ENCODE results near the gene HRC. TPM values are rescaled to one million over a fixed set of nuclear protein-coding genes. Genes with fewer than 3 reads are reported as not detected.

The HRC gene
- total RNA-seq, 1 donor from 2014 or later, result not detected

DNA sequence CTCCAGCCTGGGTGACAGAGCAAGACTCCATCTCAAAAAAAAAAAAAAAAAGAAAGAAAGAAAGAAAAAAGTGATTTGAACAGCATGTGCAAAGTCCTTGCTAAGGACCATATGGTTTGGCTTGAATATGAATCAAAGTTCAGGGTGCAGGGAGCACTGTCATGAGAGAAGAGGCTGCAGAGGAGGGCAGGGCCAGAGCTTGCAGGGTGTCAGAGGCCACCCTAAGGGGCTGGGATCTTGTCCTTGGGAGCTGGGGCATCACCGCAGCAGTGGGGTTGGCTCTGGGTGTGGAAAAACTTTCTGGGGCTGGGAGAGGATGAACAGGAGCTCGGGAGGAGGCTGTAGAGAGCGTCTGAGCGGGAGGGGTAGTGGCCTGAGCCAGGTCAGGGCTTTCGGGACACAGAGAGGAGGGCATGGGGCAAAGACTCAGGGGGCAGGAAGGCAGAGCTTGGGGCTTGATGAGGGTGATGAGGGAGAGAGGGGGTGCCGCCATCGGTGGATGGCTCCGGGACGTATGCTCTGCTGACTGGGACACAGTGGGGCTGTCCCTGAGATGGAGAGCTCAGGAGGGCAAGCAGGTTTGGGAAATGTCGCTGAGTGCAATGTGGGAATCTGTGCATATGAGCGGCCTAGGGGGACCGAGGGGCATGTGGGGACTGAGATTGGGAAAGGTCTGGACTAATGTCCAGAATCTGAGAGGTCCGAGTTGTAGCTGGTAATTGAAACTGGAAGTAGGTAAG is 5.4 kb upstream of the HRC start:
- no peak for DNase-seq (ENCODE audit: low read depth)
- no peak overlapping the region for H3K4me3 ChIP-seq (ENCODE audit: low read depth, low read length)
- TF ChIP-seq, protein P1, sequence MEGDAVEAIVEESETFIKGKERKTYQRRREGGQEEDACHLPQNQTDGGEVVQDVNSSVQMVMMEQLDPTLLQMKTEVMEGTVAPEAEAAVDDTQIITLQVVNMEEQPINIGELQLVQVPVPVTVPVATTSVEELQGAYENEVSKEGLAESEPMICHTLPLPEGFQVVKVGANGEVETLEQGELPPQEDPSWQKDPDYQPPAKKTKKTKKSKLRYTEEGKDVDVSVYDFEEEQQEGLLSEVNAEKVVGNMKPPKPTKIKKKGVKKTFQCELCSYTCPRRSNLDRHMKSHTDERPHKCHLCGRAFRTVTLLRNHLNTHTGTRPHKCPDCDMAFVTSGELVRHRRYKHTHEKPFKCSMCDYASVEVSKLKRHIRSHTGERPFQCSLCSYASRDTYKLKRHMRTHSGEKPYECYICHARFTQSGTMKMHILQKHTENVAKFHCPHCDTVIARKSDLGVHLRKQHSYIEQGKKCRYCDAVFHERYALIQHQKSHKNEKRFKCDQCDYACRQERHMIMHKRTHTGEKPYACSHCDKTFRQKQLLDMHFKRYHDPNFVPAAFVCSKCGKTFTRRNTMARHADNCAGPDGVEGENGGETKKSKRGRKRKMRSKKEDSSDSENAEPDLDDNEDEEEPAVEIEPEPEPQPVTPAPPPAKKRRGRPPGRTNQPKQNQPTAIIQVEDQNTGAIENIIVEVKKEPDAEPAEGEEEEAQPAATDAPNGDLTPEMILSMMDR (conservative IDR thresholded peaks at IDR 0.05; ENCODE audit: low read depth, low read length), result no peak

DNA sequence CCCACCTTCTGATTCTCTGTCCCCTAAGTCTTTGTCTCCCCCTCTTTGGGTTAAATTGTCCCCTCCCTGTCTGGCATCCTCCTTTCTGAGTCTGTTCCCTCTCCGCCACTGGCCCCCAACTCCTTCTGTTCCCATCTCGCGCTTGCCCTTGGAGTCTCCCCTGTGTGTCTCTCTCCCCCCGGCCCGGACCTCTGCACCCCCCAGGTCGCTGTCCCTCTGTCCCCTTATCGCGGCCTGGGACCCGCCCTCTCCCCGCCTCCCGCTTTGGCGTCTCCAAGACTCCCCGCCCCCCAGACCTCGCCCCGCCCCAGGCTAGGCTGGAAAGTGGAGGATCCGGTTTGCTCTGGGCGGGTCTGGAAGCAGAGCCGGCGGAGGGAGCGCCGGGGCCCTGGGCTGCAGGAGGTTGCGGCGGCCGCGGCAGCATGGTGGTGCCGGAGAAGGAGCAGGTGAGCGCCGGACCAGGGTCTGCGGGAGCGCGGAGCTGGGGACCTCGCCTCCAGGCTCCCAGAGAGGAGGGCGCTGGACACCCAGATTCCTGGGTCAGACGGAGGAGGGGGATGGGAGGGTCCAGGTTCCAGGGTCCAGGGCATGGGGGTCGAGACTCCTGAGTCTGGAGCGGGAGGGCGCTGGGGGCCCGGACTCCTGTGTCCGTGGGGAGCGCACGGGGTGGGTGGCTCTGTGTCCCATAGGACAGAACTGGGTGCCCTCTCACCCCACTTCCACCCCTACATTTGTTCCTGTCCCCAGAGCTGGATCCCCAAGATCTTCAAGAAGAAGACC is 2.4 kb upstream of the HRC start, which contains the start of gene TRPM4:
Gene TRPM4, plus strand, starts transcription at position 348 of the 780 bp plus-strand sequence. Its CDS starts 75 bp downstream, at position 423.
- H3K4me3 ChIP-seq (ENCODE audit: low read depth, low read length), result peak within 1 kb of the TSS; percentile 95
- TF ChIP-seq, protein P1 (conservative IDR thresholded peaks at IDR 0.05; ENCODE audit: low read depth, low read length), result no peak
- no peak for DNase-seq (ENCODE audit: low read depth)

DNA sequence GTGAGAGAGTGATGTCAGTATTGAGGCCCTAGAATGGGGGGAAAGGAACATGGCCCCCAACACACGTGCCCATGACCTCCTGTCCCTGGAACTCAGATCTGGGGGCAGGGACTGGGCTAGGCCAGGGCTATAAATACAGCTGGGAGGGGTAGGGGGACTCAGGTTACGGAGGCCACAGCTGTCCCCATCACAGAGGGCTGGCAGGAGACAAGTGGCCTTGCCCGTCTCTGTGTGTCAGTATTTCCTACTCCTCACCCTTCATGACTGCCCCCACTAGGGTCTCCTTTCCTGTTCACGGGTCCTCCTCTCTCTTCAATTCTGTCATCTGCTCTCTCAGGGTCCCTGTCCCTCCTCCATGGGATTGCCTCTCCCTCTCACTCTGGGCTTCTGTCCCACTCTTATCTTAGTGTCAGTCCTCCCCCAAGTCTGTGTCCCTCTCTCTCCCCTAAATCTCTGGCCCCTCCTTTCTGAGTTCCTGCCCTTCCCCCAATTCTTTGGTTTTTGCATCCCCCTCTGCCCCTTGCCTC is 687 bp upstream of the HRC start:
- DNase-seq (ENCODE audit: low read depth), result no peak
- no peak overlapping the region for H3K4me3 ChIP-seq (ENCODE audit: low read depth, low read length)
- TF ChIP-seq, protein P1 (conservative IDR thresholded peaks at IDR 0.05; ENCODE audit: low read depth, low read length), result no peak

DNA sequence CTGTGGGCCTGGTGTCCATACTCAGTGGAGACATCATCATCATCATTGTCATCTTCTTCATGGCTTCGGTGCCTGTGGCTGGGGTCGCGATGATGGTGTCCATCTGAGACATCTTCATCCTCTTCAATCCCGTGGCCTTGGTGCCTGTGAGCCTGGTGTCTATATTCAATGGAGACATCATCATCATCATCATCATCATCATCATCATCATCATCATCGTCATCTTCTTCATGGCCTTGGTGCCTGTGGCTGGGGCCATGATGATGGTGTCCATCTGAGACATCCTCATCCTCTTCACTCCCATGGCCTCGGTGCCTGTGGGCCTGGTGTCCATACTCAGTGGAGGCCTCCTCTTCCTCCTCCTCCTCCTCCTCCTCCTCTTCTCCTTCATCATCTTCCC is 917 bp downstream of the HRC start:
- DNase-seq (ENCODE audit: low read depth), result no peak
- TF ChIP-seq, protein P1 (conservative IDR thresholded peaks at IDR 0.05; ENCODE audit: low read depth, low read length), result no peak
- H3K4me3 ChIP-seq (ENCODE audit: low read depth, low read length), result no peak overlapping the region

DNA sequence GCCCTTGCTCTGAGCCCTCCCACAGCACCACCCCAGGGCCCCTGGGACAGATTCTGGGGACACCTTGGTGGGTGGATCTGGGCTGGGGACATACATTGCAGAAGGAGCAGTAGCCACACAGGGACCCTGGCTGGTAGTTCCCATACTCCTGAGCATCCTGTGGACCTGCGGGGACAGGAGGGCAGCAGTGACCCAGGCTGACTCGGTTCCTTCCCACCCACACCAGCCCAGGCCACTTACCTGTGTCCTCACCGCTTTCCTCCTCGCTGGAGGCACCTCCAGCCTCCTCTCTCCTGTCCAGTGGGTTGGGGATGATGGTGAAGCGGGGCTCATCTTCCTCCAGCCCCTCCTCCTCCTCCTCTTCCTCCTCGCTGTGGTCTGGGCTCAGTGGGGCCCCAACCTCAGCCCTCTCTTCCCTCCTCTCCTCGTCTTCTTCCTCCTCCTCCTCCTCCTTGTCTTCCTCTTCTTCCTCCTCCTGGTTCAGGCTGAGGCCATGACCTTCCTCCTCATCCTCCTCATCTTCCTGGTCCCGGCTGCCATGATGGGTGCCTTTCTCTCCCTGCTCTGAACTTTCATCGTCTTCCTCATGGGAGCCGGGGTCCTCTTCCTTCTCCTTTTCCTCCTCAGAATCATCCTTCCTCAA is 1.9 kb downstream of the HRC start:
- no peak for DNase-seq (ENCODE audit: low read depth)
- H3K4me3 ChIP-seq (ENCODE audit: low read depth, low read length), result no peak overlapping the region
- TF ChIP-seq, protein P1 (conservative IDR thresholded peaks at IDR 0.05; ENCODE audit: low read depth, low read length), result no peak

DNA sequence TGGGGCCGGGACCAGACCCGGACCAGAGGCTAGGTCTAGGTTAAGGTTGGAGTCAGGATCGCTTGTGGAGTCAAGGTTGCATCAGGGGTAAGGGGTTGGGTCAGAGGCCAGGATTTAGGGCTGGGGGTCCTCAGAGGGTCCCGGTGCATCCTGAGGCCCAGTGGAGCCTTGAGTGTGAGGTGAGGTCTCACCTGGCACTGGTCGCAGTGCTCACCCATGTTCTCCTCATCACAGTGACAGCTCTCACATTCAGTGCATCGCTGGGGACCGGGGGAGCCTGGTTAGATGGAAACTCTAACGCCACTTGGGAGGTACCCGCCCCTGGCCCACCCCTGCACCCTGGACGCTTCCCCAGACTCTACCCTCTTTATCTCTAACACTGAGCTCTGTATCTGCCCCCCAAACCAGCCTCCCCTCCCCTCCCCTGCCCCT is 3.1 kb downstream of the HRC start:
- no peak overlapping the region for H3K4me3 ChIP-seq (ENCODE audit: low read depth, low read length)
- no peak for DNase-seq (ENCODE audit: low read depth)
- TF ChIP-seq, protein P1 (conservative IDR thresholded peaks at IDR 0.05; ENCODE audit: low read depth, low read length), result no peak
